Measurements from ENCODE around the gene TH. TPM values are rescaled to one million over a fixed set of nuclear protein-coding genes. Genes with fewer than 3 reads are reported as not detected.

Gene TH
- total and polyA plus RNA-seq, 2 of the 8 experiments (the other 6 are each of a cell fraction or from before 2014, with no cell fraction given), result 0.09 TPM; not detected in 1

DNA sequence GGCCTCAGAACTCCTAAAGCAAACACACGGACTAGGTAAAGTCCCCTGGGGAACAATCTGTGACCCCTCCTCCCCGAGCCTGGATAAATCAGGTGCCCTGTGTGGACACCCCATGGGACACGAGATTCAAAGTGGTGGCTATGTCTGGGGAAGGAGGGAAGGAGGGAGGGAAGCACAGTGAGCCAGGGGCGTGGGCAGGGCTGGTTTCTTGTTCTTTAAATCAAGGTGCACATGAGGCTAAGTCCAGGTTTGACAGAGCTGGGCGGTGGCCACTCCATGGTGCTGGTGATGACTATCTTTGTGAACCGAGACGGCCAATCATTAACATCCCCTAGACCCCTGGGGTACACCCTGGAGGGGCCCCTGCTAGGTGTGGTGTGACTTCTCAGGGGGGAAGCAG is 20.3 kb upstream of the TH start:
- FAIRE-seq (no peak), DNase-seq (ENCODE audit: low read depth in 1 of 2, low spot score in 2 of 2) (no peak)
- no peak overlapping the region for H4K91ac ChIP-seq (replicated peaks; ENCODE audit: insufficient read length, low read length)
- H3K9me3 ChIP-seq (ENCODE audit: insufficient read depth in 2 of 2, low read depth in 1 of 2, low read length in 1 of 2), result no peaks in the 10 kb centered on the region
- no peak overlapping the region for H2AFZ ChIP-seq (ENCODE audit: low read length)
- H2BK12ac ChIP-seq (ENCODE audit: low read depth, low read length), result no peak overlapping the region
- no peaks in the 10 kb centered on the region for H3K79me1 ChIP-seq (ENCODE audit: low read depth, low read length)
- no peak overlapping the region for H3K56ac ChIP-seq (replicated peaks; ENCODE audit: insufficient read length, low read depth, low read length)
- no peak overlapping the region for H2AK5ac ChIP-seq (ENCODE audit: low read depth, low read length)
- no peak overlapping the region for H2BK15ac ChIP-seq (ENCODE audit: low read length)
- H4K8ac ChIP-seq (ENCODE audit: extremely low read depth, insufficient read depth, low read length), result no peak overlapping the region
- H3K18ac ChIP-seq (ENCODE audit: extremely low read depth, low read length), result no peak overlapping the region
- 82% methylated on average over 7 of the region's 7 CpGs; no CpG with 5 or more reads in 1 of the 2 experiments for WGBS, 2 experiments (ENCODE audit: extremely low coverage in 1 of 2, insufficient coverage in 1 of 2, insufficient read length in 1 of 2, insufficient replicate concordance in 2 of 2, low coverage in 1 of 2, low lambda C conversion rate in 2 of 2, missing lambda C conversion rate in 1 of 2)
- peaks cover 0 to 12% of the 10 kb centered on the region in 2 experiments for H4K20me1 ChIP-seq (replicated peaks in 1 of 2; ENCODE audit: control insufficient read depth in 1 of 2, insufficient read depth in 2 of 2, low read length in 2 of 2)
- H2BK120ac ChIP-seq (replicated peaks; ENCODE audit: low read depth, low read length), result no peak overlapping the region
- peaks cover 9% of the 10 kb centered on the region; the same call in 1 of the 2 replicates for H3K23me2 ChIP-seq (ENCODE audit: low read depth, low read length)
- H3K27me3 ChIP-seq (replicated peaks in 1 of 4; ENCODE audit: control insufficient read depth in 3 of 4, extremely low read depth in 1 of 4, insufficient read depth in 3 of 4, low read length in 3 of 4), result peaks cover 0 to 11% (median 3%) of the 10 kb centered on the region in 4 experiments; a peak in 2 of 7 replicates
- no peak overlapping the region for H3K4ac ChIP-seq (replicated peaks; ENCODE audit: insufficient read length, low read depth, low read length)
- no peak overlapping the region for H3K23ac ChIP-seq (ENCODE audit: insufficient read length)
- no peaks in the 10 kb centered on the region for H3K36me3 ChIP-seq (ENCODE audit: control insufficient read depth in 2 of 4, insufficient read depth in 4 of 4, low read length in 3 of 4)
- TF ChIP-seq SP2 (IDR thresholded peaks at IDR 0.05; ENCODE audit: low read length), result no peak
- TF ChIP-seq CTCF (IDR thresholded peaks at IDR 0.05; ENCODE audit: control extremely low read depth in 1 of 3, insufficient read depth in 1 of 3, low read depth in 1 of 3, low read length in 3 of 3), result no peak
- no peak for TF ChIP-seq KDM4A (IDR thresholded peaks at IDR 0.05; ENCODE audit: low read depth, low read length, severe bottlenecking)
- no peak for TF ChIP-seq SRF (IDR thresholded peaks at IDR 0.05; ENCODE audit: low read depth, low read length)
- TF ChIP-seq GTF2F1 (IDR thresholded peaks at IDR 0.05; ENCODE audit: borderline replicate concordance, low read depth, low read length), result no peak
- CTCF ChIA-PET (ENCODE audit: partially characterized antibody), result interaction anchor here (0.9 to 6.1 kb wide), 12 partner anchors 18 to 694 kb away, joined by 3 to 116 read pairs (median 4); partner anchors contain the start of genes C11orf21, CDKN1C and TSPAN32
- H4K5ac ChIP-seq (ENCODE audit: insufficient read length, low read depth, low read length), result no peak overlapping the region
- no peak overlapping the region for H3K4me2 ChIP-seq (ENCODE audit: insufficient read depth in 1 of 2, low read depth in 2 of 2, low read length in 2 of 2)
- H3K27ac ChIP-seq (ENCODE audit: low read depth, low read length), result no peak overlapping the region
- H3K4me1 ChIP-seq (replicated peaks in 1 of 4; ENCODE audit: control insufficient read depth in 3 of 4, insufficient read depth in 4 of 4, low read length in 3 of 4), result no peaks in the 10 kb centered on the region; a peak in 2 of 7 replicates
- H3K9ac ChIP-seq (replicated peaks in 1 of 4; ENCODE audit: extremely low read depth in 1 of 4, low read depth in 3 of 4, low read length in 3 of 4), result no peak overlapping the region
- H3K79me2 ChIP-seq (ENCODE audit: control insufficient read depth in 1 of 2, insufficient read depth in 2 of 2, low read length in 2 of 2), result no peaks in the 10 kb centered on the region
- H3K14ac ChIP-seq (ENCODE audit: insufficient read length), result no peak overlapping the region
- no peak overlapping the region for H2BK20ac ChIP-seq (ENCODE audit: low read length)
- H3K4me3 ChIP-seq (ENCODE audit: extremely low read depth in 1 of 4, insufficient read depth in 2 of 4, low read depth in 3 of 4, low read length in 4 of 4), result no peak overlapping the region
- H2BK5ac ChIP-seq (ENCODE audit: low read depth, low read length), result no peak overlapping the region
- POLR2A ChIA-PET (ENCODE audit: partially characterized antibody), result no interaction called here
